GM23338 (cell line): ENCODE results near the gene UBFD1. TPM values are rescaled to one million over a fixed set of nuclear protein-coding genes. Genes with fewer than 3 reads are reported as not detected.

ENCODE experiments used
- ATAC-seq: fragments of 200-7000 bp; cut with Tn5 transposase; 3 replicates; pipeline ENCODE4 v1.9.1; 2020
- DNase-seq: peaks from one replicate; pipeline ENCODE4 v3.0.0-alpha.2; 2015; ENCODE audit warnings: low spot score
- H2AFZ ChIP-seq: fragments of 200-600 bp; sonication (generic); 2 replicates; pipeline ENCODE4 v1.8.0; 2016; ENCODE audit warnings: antibody characterized with exemption, mild to moderate bottlenecking, moderate library complexity
- H3F3A ChIP-seq: fragments of 200-600 bp; sonication (generic); replicated peaks from 2 replicates; pipeline ENCODE4 v1.8.0; 2017; ENCODE audit warnings: antibody characterized with exemption, mixed run types, low read depth
- H3K27ac ChIP-seq: fragments of 200-600 bp; sonication (generic); 2 replicates; pipeline ENCODE4 v1.6.1; 2016; ENCODE audit warnings: low read depth
- H3K27me3 ChIP-seq: fragments of 200-600 bp; sonication (generic); 2 replicates; pipeline ENCODE4 v1.8.0; 2016; ENCODE audit warnings: mild to moderate bottlenecking, mixed run types, moderate library complexity; ENCODE audit not compliant: insufficient read depth
- H3K36me3 ChIP-seq: fragments of 200-600 bp; sonication (generic); 2 replicates; pipeline ENCODE4 v1.8.0; 2016; ENCODE audit warnings: mild to moderate bottlenecking; ENCODE audit not compliant: insufficient read depth
- H3K4me1 ChIP-seq: fragments of 200-600 bp; sonication (generic); 2 replicates; pipeline ENCODE4 v1.8.0; 2016; ENCODE audit warnings: mild to moderate bottlenecking, moderate library complexity; ENCODE audit not compliant: insufficient read depth
- H3K4me2 ChIP-seq: fragments of 200-600 bp; sonication (generic); 2 replicates; pipeline ENCODE4 v1.7.1; 2017; ENCODE audit warnings: mixed run types
- H3K4me3 ChIP-seq: fragments of 200-600 bp; sonication (generic); 2 replicates; pipeline ENCODE4 v1.6.1; 2016; ENCODE audit warnings: mixed run types
- H3K79me2 ChIP-seq: fragments of 200-600 bp; sonication (generic); replicated peaks from 2 replicates; pipeline ENCODE4 v1.8.0; 2017; ENCODE audit warnings: mild to moderate bottlenecking; ENCODE audit not compliant: insufficient read depth
- H3K9me2 ChIP-seq: fragments of 200-600 bp; sonication (generic); 2 replicates; pipeline ENCODE4 v1.8.0; 2017; ENCODE audit not compliant: insufficient read depth
- H4K20me1 ChIP-seq: fragments of 200-600 bp; sonication (generic); replicated peaks from 2 replicates; pipeline ENCODE4 v1.8.0; 2017; ENCODE audit warnings: mild to moderate bottlenecking; ENCODE audit not compliant: insufficient read depth
- H3K27ac Mint-ChIP-seq: 2 replicates; pipeline ENCODE4 v1.8.0; 2020; ENCODE audit warnings: inconsistent platforms, mild to moderate bottlenecking, moderate library complexity, mixed read lengths
- H3K27me3 Mint-ChIP-seq: 3 replicates; pipeline ENCODE4 v1.8.0; 2022; ENCODE audit warnings: low read depth, mild to moderate bottlenecking, moderate library complexity, mixed read lengths, inconsistent platforms; ENCODE audit not compliant: insufficient read depth, poor library complexity
- H3K36me3 Mint-ChIP-seq: 3 replicates; pipeline ENCODE4 v1.8.0; 2021; ENCODE audit warnings: low read depth, mild to moderate bottlenecking, inconsistent platforms, moderate library complexity, mixed read lengths
- H3K4me1 Mint-ChIP-seq: 3 replicates; pipeline ENCODE4 v1.8.0; 2020; ENCODE audit warnings: mild to moderate bottlenecking, inconsistent platforms, mixed read lengths
- H3K4me3 Mint-ChIP-seq: 3 replicates; pipeline ENCODE4 v1.8.0; 2021; ENCODE audit warnings: moderate library complexity, mild to moderate bottlenecking, inconsistent platforms, mixed read lengths
- H3K9me3 Mint-ChIP-seq: 3 replicates; pipeline ENCODE4 v1.8.0; 2020; ENCODE audit warnings: moderate library complexity, mild to moderate bottlenecking, inconsistent platforms, mixed read lengths
- CREB1 ChIP-seq: fragments of 250-450 bp; sonication (Bioruptor Pico); IDR thresholded peaks from 2 replicates; pipeline ENCODE4 v1.5.0; 2020; ENCODE audit warnings: low read depth, mild to moderate bottlenecking, moderate library complexity
- JUNB ChIP-seq: IDR thresholded peaks from one replicate; pipeline ENCODE4 v1.6.1; 2016; ENCODE audit warnings: antibody characterized with exemption; ENCODE audit not compliant: unreplicated experiment
- STAT1 ChIP-seq: IDR thresholded peaks from one replicate; pipeline ENCODE4 v1.6.1; 2016; ENCODE audit warnings: antibody characterized with exemption; ENCODE audit not compliant: unreplicated experiment
- ZNF114 ChIP-seq: fragments of 250-450 bp; sonication (Bioruptor Pico); IDR thresholded peaks from 2 replicates; pipeline ENCODE4 v1.5.0; 2020; ENCODE audit warnings: mild to moderate bottlenecking, moderate library complexity
- ZNF331 ChIP-seq: fragments of 250-450 bp; sonication (Bioruptor Pico); IDR thresholded peaks from 2 replicates; pipeline ENCODE4 v1.5.0; 2020; ENCODE audit warnings: low read depth, mild to moderate bottlenecking, moderate library complexity
- polyA plus RNA-seq: library from polyadenylated mRNA; unstranded; fragments of >200 nt; fragmentation: Nextera tagmentation; extraction: Ambion mirVana; gene quantifications from 2 replicates; pipeline ENCODE4 v1.2.1, GENCODE V29; 2016
- total RNA-seq: library from RNA; depleted of rRNA; stranded (reverse); fragments of >200 nt; shearing (Covaris generic); gene quantifications from 2 replicates; pipeline ENCODE4 v1.2.3, GENCODE V29; 2014
- TF ChIP-seq, protein P1 (sequence below), 2 experiments: fragments of 200-600 bp in 1 of 2; sonication (generic) in 1 of 2; conservative IDR thresholded peaks; 2 replicates each; pipeline versions ENCODE4 v1.5.1 to v1.6.1; 2016 to 2017; ENCODE audit warnings: antibody characterized with exemption in 2 of 2, low read depth in 2 of 2, mild to moderate bottlenecking in 2 of 2, moderate library complexity in 1 of 2
- TF ChIP-seq, protein P2 (sequence below): fragments of 250-450 bp; sonication (Bioruptor Pico); IDR thresholded peaks from 2 replicates; pipeline ENCODE4 v1.5.0; 2020; ENCODE audit warnings: mild to moderate bottlenecking, moderate library complexity

UBFD1 gene
- total and polyA plus RNA-seq, 2 experiments from 2014 or later = 28.5 to 249 TPM

- TF ChIP-seq, protein P1, sequence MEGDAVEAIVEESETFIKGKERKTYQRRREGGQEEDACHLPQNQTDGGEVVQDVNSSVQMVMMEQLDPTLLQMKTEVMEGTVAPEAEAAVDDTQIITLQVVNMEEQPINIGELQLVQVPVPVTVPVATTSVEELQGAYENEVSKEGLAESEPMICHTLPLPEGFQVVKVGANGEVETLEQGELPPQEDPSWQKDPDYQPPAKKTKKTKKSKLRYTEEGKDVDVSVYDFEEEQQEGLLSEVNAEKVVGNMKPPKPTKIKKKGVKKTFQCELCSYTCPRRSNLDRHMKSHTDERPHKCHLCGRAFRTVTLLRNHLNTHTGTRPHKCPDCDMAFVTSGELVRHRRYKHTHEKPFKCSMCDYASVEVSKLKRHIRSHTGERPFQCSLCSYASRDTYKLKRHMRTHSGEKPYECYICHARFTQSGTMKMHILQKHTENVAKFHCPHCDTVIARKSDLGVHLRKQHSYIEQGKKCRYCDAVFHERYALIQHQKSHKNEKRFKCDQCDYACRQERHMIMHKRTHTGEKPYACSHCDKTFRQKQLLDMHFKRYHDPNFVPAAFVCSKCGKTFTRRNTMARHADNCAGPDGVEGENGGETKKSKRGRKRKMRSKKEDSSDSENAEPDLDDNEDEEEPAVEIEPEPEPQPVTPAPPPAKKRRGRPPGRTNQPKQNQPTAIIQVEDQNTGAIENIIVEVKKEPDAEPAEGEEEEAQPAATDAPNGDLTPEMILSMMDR (conservative IDR thresholded peaks at IDR 0.05; ENCODE audit: low read depth in 2 of 2) = no peak
- TF ChIP-seq JUNB (no peak), ZNF114 (CRISPR knock-in tag) (no peak), CREB1 (CRISPR knock-in tag) (no peak), ZNF331 (CRISPR knock-in tag) (no peak)
- TF ChIP-seq, protein P2, sequence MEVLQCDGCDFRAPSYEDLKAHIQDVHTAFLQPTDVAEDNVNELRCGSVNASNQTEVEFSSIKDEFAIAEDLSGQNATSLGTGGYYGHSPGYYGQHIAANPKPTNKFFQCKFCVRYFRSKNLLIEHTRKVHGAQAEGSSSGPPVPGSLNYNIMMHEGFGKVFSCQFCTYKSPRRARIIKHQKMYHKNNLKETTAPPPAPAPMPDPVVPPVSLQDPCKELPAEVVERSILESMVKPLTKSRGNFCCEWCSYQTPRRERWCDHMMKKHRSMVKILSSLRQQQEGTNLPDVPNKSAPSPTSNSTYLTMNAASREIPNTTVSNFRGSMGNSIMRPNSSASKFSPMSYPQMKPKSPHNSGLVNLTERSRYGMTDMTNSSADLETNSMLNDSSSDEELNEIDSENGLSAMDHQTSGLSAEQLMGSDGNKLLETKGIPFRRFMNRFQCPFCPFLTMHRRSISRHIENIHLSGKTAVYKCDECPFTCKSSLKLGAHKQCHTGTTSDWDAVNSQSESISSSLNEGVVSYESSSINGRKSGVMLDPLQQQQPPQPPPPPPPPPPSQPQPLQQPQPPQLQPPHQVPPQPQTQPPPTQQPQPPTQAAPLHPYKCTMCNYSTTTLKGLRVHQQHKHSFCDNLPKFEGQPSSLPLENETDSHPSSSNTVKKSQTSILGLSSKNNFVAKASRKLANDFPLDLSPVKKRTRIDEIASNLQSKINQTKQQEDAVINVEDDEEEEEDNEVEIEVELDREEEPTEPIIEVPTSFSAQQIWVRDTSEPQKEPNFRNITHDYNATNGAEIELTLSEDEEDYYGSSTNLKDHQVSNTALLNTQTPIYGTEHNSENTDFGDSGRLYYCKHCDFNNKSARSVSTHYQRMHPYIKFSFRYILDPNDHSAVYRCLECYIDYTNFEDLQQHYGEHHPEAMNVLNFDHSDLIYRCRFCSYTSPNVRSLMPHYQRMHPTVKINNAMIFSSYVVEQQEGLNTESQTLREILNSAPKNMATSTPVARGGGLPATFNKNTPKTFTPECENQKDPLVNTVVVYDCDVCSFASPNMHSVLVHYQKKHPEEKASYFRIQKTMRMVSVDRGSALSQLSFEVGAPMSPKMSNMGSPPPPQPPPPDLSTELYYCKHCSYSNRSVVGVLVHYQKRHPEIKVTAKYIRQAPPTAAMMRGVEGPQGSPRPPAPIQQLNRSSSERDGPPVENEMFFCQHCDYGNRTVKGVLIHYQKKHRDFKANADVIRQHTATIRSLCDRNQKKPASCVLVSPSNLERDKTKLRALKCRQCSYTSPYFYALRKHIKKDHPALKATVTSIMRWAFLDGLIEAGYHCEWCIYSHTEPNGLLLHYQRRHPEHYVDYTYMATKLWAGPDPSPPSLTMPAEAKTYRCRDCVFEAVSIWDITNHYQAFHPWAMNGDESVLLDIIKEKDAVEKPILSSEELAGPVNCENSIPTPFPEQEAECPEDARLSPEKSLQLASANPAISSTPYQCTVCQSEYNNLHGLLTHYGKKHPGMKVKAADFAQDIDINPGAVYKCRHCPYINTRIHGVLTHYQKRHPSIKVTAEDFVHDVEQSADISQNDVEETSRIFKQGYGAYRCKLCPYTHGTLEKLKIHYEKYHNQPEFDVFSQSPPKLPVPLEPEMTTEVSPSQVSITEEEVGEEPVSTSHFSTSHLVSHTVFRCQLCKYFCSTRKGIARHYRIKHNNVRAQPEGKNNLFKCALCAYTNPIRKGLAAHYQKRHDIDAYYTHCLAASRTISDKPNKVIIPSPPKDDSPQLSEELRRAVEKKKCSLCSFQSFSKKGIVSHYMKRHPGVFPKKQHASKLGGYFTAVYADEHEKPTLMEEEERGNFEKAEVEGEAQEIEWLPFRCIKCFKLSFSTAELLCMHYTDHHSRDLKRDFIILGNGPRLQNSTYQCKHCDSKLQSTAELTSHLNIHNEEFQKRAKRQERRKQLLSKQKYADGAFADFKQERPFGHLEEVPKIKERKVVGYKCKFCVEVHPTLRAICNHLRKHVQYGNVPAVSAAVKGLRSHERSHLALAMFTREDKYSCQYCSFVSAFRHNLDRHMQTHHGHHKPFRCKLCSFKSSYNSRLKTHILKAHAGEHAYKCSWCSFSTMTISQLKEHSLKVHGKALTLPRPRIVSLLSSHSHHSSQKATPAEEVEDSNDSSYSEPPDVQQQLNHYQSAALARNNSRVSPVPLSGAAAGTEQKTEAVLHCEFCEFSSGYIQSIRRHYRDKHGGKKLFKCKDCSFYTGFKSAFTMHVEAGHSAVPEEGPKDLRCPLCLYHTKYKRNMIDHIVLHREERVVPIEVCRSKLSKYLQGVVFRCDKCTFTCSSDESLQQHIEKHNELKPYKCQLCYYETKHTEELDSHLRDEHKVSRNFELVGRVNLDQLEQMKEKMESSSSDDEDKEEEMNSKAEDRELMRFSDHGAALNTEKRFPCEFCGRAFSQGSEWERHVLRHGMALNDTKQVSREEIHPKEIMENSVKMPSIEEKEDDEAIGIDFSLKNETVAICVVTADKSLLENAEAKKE (CRISPR knock-in tag) = no peak
Measured at GRCh38 chr16:23572394-23572793, 14.9 kb downstream of the UBFD1 start (continued).

DNA sequence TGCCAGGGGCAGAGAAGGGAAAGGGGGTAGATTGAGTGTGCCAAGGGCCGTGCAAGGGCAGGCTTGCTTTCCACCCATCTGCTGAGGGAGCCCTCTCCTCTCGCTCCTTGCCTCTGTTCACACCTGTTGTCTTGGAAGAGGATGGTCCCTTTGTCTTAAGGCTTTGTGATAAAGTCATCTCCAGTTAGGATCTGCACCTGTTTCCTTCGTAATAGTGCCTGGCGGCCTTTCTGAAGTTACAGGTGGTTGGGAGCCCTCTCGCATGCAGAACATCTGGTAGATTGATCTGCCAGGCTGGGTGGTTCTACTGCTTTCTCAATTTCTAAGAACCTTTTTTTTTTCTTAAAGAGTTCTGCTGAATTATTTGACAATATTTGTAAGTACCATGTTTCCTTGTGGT, 16.3 kb downstream of the UBFD1 start:
- Mint-ChIP-seq H3K9me3 (no peaks in the 10 kb centered on the region), H3K27me3 (peaks cover 4% of the 10 kb centered on the region), H3K27ac (no peak overlapping the region), H3K36me3 (peaks cover 50% of the 10 kb centered on the region), H3K4me1 (no peaks in the 10 kb centered on the region), H3K4me3 (no peak overlapping the region)
- Histone ChIP-seq H3K79me2 (no peaks in the 10 kb centered on the region), H3K36me3 (peaks cover 34% of the 10 kb centered on the region), H3K9me2 (no peaks in the 10 kb centered on the region), H3K27ac (no peak overlapping the region), H3K4me2 (no peak overlapping the region), H4K20me1 (peaks cover 4% of the 10 kb centered on the region; the same call in 1 of the 2 replicates), H3F3A (no peaks in the 10 kb centered on the region), H3K4me1 (no peaks in the 10 kb centered on the region), H3K4me3 (no peak overlapping the region), H3K27me3 (no peaks in the 10 kb centered on the region), H2AFZ (no peak overlapping the region)
- ATAC-seq = no peak
- no peak for DNase-seq
- TF ChIP-seq STAT1 (no peak), CREB1 (CRISPR knock-in tag) (no peak)
- TF ChIP-seq, protein P2 (CRISPR knock-in tag) = no peak
